MCF 10A (cell line): Measurements from ENCODE around the gene UBB. TPM values are rescaled to one million over a fixed set of nuclear protein-coding genes. Genes with fewer than 3 reads are reported as not detected.
A peak's percentile ranks its signal among the peaks of the same experiment; 100 is the strongest.

ENCODE experiments used
- BruUV-seq: library from RNA; stranded (reverse); fragments of 400-500 nt; replicated peaks from 2 replicates; lab custom pipeline; 2021; lab: Mats Ljungman, UMichigan
- CTCF ChIA-PET: fragments of 300-600 bp; sonication (Branson Sonifier 250); formaldehyde crosslinking; extraction: SDS; loops from one replicate; lab custom pipeline; 2021; ENCODE audit warnings: antibody characterized with exemption, inconsistent platforms; lab: Yijun Ruan, JAX
- POLR2A ChIA-PET: fragments of 300-600, 350-650 bp; sonication (Branson Sonifier 250); formaldehyde crosslinking; extraction: SDS; loops from one replicate; lab custom pipeline; 2020; ENCODE audit warnings: antibody characterized with exemption, inconsistent platforms; lab: Yijun Ruan, JAX
- DNase-seq: peaks from one replicate; pipeline ENCODE4 v3.0.0-alpha.2; 2018; ENCODE audit not compliant: unreplicated experiment
- H3K27ac Mint-ChIP-seq: one replicate; pipeline ENCODE4 v1.8.0; 2022; ENCODE audit warnings: mild to moderate bottlenecking, low read depth, mixed read lengths; ENCODE audit not compliant: unreplicated experiment
- H3K27me3 Mint-ChIP-seq: one replicate; pipeline ENCODE4 v1.8.0; 2022; ENCODE audit warnings: mixed read lengths; ENCODE audit not compliant: insufficient read depth, unreplicated experiment
- H3K36me3 Mint-ChIP-seq: one replicate; pipeline ENCODE4 v1.8.0; 2022; ENCODE audit warnings: mild to moderate bottlenecking, moderate library complexity, mixed read lengths; ENCODE audit not compliant: insufficient read depth, unreplicated experiment
- H3K4me1 Mint-ChIP-seq: one replicate; pipeline ENCODE4 v1.8.0; 2022; ENCODE audit warnings: mixed read lengths; ENCODE audit not compliant: insufficient read depth, unreplicated experiment
- H3K4me3 Mint-ChIP-seq: one replicate; pipeline ENCODE4 v1.8.0; 2022; ENCODE audit warnings: mild to moderate bottlenecking, moderate library complexity, mixed read lengths; ENCODE audit not compliant: unreplicated experiment
- H3K9me3 Mint-ChIP-seq: one replicate; pipeline ENCODE4 v1.8.0; 2022; ENCODE audit warnings: mixed read lengths; ENCODE audit not compliant: unreplicated experiment
- CTCF ChIP-seq: fragments of 200-600 bp; IDR thresholded peaks from one replicate; pipeline ENCODE4 v1.8.0; 2022; ENCODE audit warnings: antibody characterized with exemption, mild to moderate bottlenecking; ENCODE audit not compliant: unreplicated experiment
- intact Hi-C: fragments of 100-400 bp; cut with micrococcal nuclease; formaldehyde crosslinking; loops from 2 replicates; pipeline ENCODE4 v1.14.1; 2022
- total RNA-seq: library from RNA; stranded (reverse); gene quantifications from 2 replicates; pipeline ENCODE4 v1.2.3, GENCODE V29; 2022

Gene UBB
- total RNA-seq, 1 experiment from 2014 or later, result 626 TPM

- H3K9me3 Mint-ChIP-seq, result no peaks in the 10 kb centered on the region
- H3K4me3 Mint-ChIP-seq, result no peak overlapping the region
- intact Hi-C loops, result loop anchor here (5.0 kb wide), 1 partner anchor 78 kb away; no protein-coding TSS in a partner anchor
- ChIA-PET POLR2A (interaction anchor here (2.0 to 5.0 kb wide), 6 partner anchors 12 to 157 kb away, joined by 10 to 52 read pairs (median 23); partner anchors contain the start of genes CENPV and UBB), CTCF (interaction anchor here (0.6 to 5.7 kb wide), 17 partner anchors 11 to 158 kb away, joined by 3 to 80 read pairs (median 5); partner anchors contain the start of genes CENPV and UBB)
- no peak overlapping the region for H3K27ac Mint-ChIP-seq
- H3K4me1 Mint-ChIP-seq, result no peaks in the 10 kb centered on the region
- H3K36me3 Mint-ChIP-seq, result no peaks in the 10 kb centered on the region
- no TSS peak for BruUV-seq
- TF ChIP-seq CTCF, result no peak
- H3K27me3 Mint-ChIP-seq, result no peaks in the 10 kb centered on the region
- DNase-seq, result no peak
Observed at GRCh38 chr17:16364625-16365024, 16.3 kb upstream of the UBB start.

- DNase-seq, result no peak
- H3K4me3 Mint-ChIP-seq, result no peak overlapping the region
- POLR2A ChIA-PET, result interaction anchor here (1.0 to 4.0 kb wide), 4 partner anchors 9 to 402 kb away, joined by 3 to 36 read pairs (median 12); partner anchors contain the start of gene UBB
- H3K4me1 Mint-ChIP-seq, result peaks cover 14% of the 10 kb centered on the region
- H3K36me3 Mint-ChIP-seq, result no peaks in the 10 kb centered on the region
- TF ChIP-seq CTCF, result no peak
- H3K27me3 Mint-ChIP-seq, result no peaks in the 10 kb centered on the region
- no peaks in the 10 kb centered on the region for H3K9me3 Mint-ChIP-seq
- BruUV-seq, result no TSS peak
- intact Hi-C loops, result no loop called here
- CTCF ChIA-PET, result interaction anchor here (0.7 to 8.0 kb wide), 2 partner anchors 7 to 14 kb away, joined by 3 to 64 read pairs; no protein-coding TSS in a partner anchor
- H3K27ac Mint-ChIP-seq, result no peak overlapping the region
Observed at GRCh38 chr17:16371742-16372141, 9.1 kb upstream of the UBB start.

- intact Hi-C loops, result no loop called here
- no TSS peak for BruUV-seq
- Mint-ChIP-seq H3K36me3 (no peaks in the 10 kb centered on the region), H3K27me3 (no peaks in the 10 kb centered on the region), H3K9me3 (no peaks in the 10 kb centered on the region), H3K4me3 (no peak overlapping the region), H3K27ac (peak overlapping the region; percentile 67), H3K4me1 (peaks cover 26% of the 10 kb centered on the region)
- DNase-seq, result peak; percentile 87
- POLR2A ChIA-PET, result interaction anchor here (0.7 to 4.0 kb wide), 7 partner anchors 8 to 278 kb away, joined by 3 to 36 read pairs (median 4); partner anchors contain the start of gene PIGL
- CTCF ChIA-PET, result interaction anchor here (0.6 to 8.0 kb wide), 6 partner anchors 10 to 165 kb away, joined by 3 to 64 read pairs (median 5); no protein-coding TSS in a partner anchor
- TF ChIP-seq CTCF, result no peak
Observed at GRCh38 chr17:16374146-16374938, 6.5 kb upstream of the UBB start.

- DNase-seq, result peak; percentile 74
- peaks cover 36% of the 10 kb centered on the region for H3K4me1 Mint-ChIP-seq
- H3K9me3 Mint-ChIP-seq, result no peaks in the 10 kb centered on the region
- CTCF ChIA-PET, result interaction anchor here (1.2 to 8.0 kb wide), 2 partner anchors 14 to 28 kb away, joined by 3 to 64 read pairs; no protein-coding TSS in a partner anchor
- BruUV-seq, result no TSS peak
- POLR2A ChIA-PET, result interaction anchor here (0.5 to 7.7 kb wide), 21 partner anchors 8 to 1459 kb away, joined by 3 to 238 read pairs (median 4); partner anchors contain the start of genes CENPV, NCOR1, PIGL and SREBF1
- H3K36me3 Mint-ChIP-seq, result peaks cover 25% of the 10 kb centered on the region
- peak overlapping the region; percentile 3 for H3K4me3 Mint-ChIP-seq
- intact Hi-C loops, result no loop called here
- peak overlapping the region; percentile 78 for H3K27ac Mint-ChIP-seq
- no peaks in the 10 kb centered on the region for H3K27me3 Mint-ChIP-seq
- no peak for TF ChIP-seq CTCF
Observed at GRCh38 chr17:16377941-16378341, 3.0 kb upstream of the UBB start.
